ENCODE measurements around the gene PPP1R26. TPM values are rescaled to one million over a fixed set of nuclear protein-coding genes. Genes with fewer than 3 reads are reported as not detected.

PPP1R26 gene
- polyA plus RNA-seq, 1 of the 3 experiments (the other 2 are of a cell fraction) = 20.1 TPM

DNA sequence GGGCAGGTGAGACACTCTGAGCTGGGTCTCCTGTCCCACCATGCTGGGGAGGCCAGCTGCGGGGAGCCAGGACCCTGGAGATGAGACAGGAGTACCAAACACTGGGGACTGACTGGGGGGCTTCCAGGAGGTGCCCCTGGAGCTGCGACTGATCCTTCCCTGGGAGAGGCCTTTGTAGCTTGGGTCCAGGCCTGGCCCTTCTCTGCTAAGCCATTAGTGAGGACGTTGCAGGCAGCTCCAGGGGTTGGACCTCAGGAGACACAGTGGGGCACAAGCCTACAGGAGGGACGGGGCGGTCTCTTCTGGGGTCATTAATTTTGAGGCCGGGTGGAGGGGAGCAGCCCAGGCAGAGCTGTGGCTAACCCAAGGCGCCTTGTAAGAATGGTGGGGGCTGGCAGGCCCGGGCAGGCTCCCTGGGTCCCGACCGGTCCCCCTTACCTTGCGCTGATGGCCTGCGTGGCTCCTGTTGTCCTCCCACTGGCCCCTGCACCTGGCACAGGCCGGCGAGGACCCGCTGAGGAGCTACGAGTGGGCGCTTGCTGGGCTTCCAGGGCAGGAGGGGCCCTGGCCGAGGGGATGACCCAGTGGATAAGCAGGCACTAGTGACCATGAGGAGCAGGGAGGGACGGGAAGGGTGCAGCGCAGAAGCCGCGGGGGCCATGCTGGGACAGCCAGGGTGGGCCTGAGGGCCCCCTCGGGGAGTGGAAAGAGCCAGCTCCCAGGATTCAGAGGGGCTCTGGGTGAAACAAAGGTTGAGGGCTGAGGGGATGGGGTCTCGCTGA, 26.0 kb downstream of the PPP1R26 start:
- H2AFZ ChIP-seq (ENCODE audit: low read depth) = no peak overlapping the region
- no peak overlapping the region for H3K9ac ChIP-seq
- TF ChIP-seq, protein P1, sequence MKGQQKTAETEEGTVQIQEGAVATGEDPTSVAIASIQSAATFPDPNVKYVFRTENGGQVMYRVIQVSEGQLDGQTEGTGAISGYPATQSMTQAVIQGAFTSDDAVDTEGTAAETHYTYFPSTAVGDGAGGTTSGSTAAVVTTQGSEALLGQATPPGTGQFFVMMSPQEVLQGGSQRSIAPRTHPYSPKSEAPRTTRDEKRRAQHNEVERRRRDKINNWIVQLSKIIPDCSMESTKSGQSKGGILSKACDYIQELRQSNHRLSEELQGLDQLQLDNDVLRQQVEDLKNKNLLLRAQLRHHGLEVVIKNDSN (IDR thresholded peaks at IDR 0.05; ENCODE audit: borderline replicate concordance, low read depth) = no peak
- TF ChIP-seq NFIC (IDR thresholded peaks at IDR 0.05; ENCODE audit: borderline replicate concordance) (no peak), SIN3A (IDR thresholded peaks at IDR 0.05; ENCODE audit: borderline replicate concordance, low read depth, low read length) (no peak), RAD21 (IDR thresholded peaks at IDR 0.05; ENCODE audit: low read length) (no peak), SMC3 (IDR thresholded peaks at IDR 0.05; ENCODE audit: low read depth, low read length) (no peak), ELF1 (IDR thresholded peaks at IDR 0.05) (no peak), FOSL2 (IDR thresholded peaks at IDR 0.05; ENCODE audit: borderline replicate concordance, low read depth) (no peak), CHD2 (IDR thresholded peaks at IDR 0.05; ENCODE audit: low read length, partially characterized antibody) (no peak), GABPA (IDR thresholded peaks at IDR 0.05; ENCODE audit: low read depth) (no peak)
- TF ChIP-seq, protein P2, sequence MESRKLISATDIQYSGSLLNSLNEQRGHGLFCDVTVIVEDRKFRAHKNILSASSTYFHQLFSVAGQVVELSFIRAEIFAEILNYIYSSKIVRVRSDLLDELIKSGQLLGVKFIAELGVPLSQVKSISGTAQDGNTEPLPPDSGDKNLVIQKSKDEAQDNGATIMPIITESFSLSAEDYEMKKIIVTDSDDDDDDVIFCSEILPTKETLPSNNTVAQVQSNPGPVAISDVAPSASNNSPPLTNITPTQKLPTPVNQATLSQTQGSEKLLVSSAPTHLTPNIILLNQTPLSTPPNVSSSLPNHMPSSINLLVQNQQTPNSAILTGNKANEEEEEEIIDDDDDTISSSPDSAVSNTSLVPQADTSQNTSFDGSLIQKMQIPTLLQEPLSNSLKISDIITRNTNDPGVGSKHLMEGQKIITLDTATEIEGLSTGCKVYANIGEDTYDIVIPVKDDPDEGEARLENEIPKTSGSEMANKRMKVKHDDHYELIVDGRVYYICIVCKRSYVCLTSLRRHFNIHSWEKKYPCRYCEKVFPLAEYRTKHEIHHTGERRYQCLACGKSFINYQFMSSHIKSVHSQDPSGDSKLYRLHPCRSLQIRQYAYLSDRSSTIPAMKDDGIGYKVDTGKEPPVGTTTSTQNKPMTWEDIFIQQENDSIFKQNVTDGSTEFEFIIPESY (IDR thresholded peaks at IDR 0.05; ENCODE audit: borderline replicate concordance, low read depth) = no peak
- H3K27me3 ChIP-seq (ENCODE audit: insufficient read depth) = no peaks in the 10 kb centered on the region
- H3K36me3 ChIP-seq (replicated peaks in 1 of 2; ENCODE audit: control insufficient read depth in 1 of 2, insufficient read depth in 2 of 2, low read length in 1 of 2) = peaks cover 3 to 33% of the 10 kb centered on the region in 2 experiments
- H3F3A ChIP-seq (replicated peaks; ENCODE audit: insufficient read depth) = no peaks in the 10 kb centered on the region
- POLR2A ChIA-PET = interaction anchor here (2.3 kb wide), 1 partner anchor 25 kb away, joined by 8 read pairs; no protein-coding TSS in a partner anchor
- no peak overlapping the region for H3K4me2 ChIP-seq
- H3K4me3 ChIP-seq (ENCODE audit: low read depth in 2 of 2, low read length in 1 of 2) = no peak overlapping the region
- no peak overlapping the region for H3K27ac ChIP-seq (ENCODE audit: low read depth in 2 of 2, low read length in 1 of 2)
- peaks cover 6 to 13% of the 10 kb centered on the region in 2 experiments; a peak in 3 of 4 replicates for H3K4me1 ChIP-seq (ENCODE audit: control insufficient read depth in 1 of 2, insufficient read depth in 2 of 2, low read depth in 1 of 2, low read length in 1 of 2)
- DNase-seq = peak; percentile 16
- H3K9me2 ChIP-seq = no peaks in the 10 kb centered on the region
- WGBS (ENCODE audit: low lambda C conversion rate) = 95% methylated on average over 11 of the region's 24 CpGs
- peaks cover 19% of the 10 kb centered on the region for H3K79me2 ChIP-seq (ENCODE audit: insufficient read depth)
- no peaks in the 10 kb centered on the region for H3K9me3 ChIP-seq
- H4K20me1 ChIP-seq (ENCODE audit: insufficient read depth) = peaks cover 22% of the 10 kb centered on the region
- CTCF ChIA-PET = interaction anchor here (1.0 to 2.4 kb wide), 14 partner anchors 8 to 290 kb away, joined by 3 to 23 read pairs (median 5); partner anchors contain the start of gene KCNT1

DNA sequence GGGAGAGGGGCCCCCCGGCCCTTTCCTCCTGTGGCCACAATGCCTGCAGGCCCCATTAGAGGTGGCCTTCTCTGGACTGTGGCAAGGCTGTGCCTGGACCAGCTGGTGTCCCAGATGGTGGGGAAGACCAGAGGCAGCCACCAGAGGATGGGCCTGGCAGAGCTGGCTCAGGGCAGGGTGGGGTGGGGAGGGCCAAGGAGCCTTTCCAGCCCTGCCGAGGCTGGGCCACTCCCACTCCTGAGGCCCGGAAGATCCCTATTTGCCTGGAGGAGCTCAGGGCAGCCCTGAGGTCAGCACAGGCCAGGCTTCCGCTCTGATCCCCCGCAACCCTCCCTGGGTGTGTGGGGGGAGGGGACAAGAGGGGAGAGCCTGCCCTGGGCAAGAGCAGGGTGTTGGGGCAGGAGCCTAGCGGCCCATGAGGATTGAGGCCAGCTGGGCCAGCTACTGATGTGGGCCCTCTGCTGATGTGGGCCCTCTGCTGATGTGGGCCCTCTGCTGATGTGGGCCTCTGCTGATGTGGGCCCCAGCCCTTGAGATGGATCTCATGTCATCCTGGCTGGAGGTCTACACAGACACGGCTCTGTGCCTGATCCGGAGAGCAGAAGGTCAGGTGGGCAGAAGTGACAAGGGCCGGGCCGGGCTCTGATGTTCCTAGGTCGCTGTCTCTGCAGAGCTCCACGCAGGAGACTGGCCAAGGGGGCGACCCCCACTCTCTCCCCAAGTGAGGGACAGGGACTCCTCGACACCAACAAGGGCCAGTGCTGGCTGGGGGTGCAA, 26.9 kb downstream of the PPP1R26 start:
- H3K4me1 ChIP-seq (ENCODE audit: control insufficient read depth in 1 of 2, insufficient read depth in 2 of 2, low read depth in 1 of 2, low read length in 1 of 2) = peaks cover 6 to 10% of the 10 kb centered on the region in 2 experiments; a peak in 2 of 4 replicates
- TF ChIP-seq, protein P3, sequence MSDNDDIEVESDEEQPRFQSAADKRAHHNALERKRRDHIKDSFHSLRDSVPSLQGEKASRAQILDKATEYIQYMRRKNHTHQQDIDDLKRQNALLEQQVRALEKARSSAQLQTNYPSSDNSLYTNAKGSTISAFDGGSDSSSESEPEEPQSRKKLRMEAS (IDR thresholded peaks at IDR 0.05; ENCODE audit: low read depth) = no peak
- TF ChIP-seq NFIC (IDR thresholded peaks at IDR 0.05; ENCODE audit: borderline replicate concordance) (no peak), NRF1 (IDR thresholded peaks at IDR 0.05; ENCODE audit: low read depth, low read length) (no peak), ELF1 (IDR thresholded peaks at IDR 0.05) (no peak), MEF2A (IDR thresholded peaks at IDR 0.05; ENCODE audit: borderline replicate concordance, low read depth) (no peak), CHD2 (IDR thresholded peaks at IDR 0.05; ENCODE audit: low read length, partially characterized antibody) (no peak), SMC3 (IDR thresholded peaks at IDR 0.05; ENCODE audit: low read depth, low read length) (no peak)
- TF ChIP-seq, protein P1 (IDR thresholded peaks at IDR 0.05; ENCODE audit: borderline replicate concordance, low read depth) = no peak
- peak; percentile 44 for DNase-seq
- H3K9me3 ChIP-seq = no peaks in the 10 kb centered on the region
- H3F3A ChIP-seq (replicated peaks; ENCODE audit: insufficient read depth) = no peaks in the 10 kb centered on the region
- CTCF ChIA-PET = interaction anchor here (2.1 kb wide), 1 partner anchor 86 kb away, joined by 9 read pairs; no protein-coding TSS in a partner anchor
- peaks cover 3 to 33% of the 10 kb centered on the region in 2 experiments for H3K36me3 ChIP-seq (replicated peaks in 1 of 2; ENCODE audit: control insufficient read depth in 1 of 2, insufficient read depth in 2 of 2, low read length in 1 of 2)
- peaks cover 11% of the 10 kb centered on the region for H3K79me2 ChIP-seq (ENCODE audit: insufficient read depth)
- H4K20me1 ChIP-seq (ENCODE audit: insufficient read depth) = peaks cover 21% of the 10 kb centered on the region
- H2AFZ ChIP-seq (ENCODE audit: low read depth) = no peak overlapping the region
- no peak overlapping the region for H3K4me3 ChIP-seq (ENCODE audit: low read depth in 2 of 2, low read length in 1 of 2)
- no peak overlapping the region for H3K27ac ChIP-seq (ENCODE audit: low read depth in 2 of 2, low read length in 1 of 2)
- no peaks in the 10 kb centered on the region for H3K9me2 ChIP-seq
- H3K27me3 ChIP-seq (ENCODE audit: insufficient read depth) = no peaks in the 10 kb centered on the region
- no peak overlapping the region for H3K9ac ChIP-seq
- POLR2A ChIA-PET = no interaction called here
- 67% methylated on average over 3 of the region's 14 CpGs for WGBS (ENCODE audit: low lambda C conversion rate)
- no peak overlapping the region for H3K4me2 ChIP-seq
